GM23338 (cell line): ENCODE results near the gene ZNF106. TPM values are rescaled to one million over a fixed set of nuclear protein-coding genes. Genes with fewer than 3 reads are reported as not detected.

Experiments
- ATAC-seq: fragments of 200-7000 bp; cut with Tn5 transposase; 3 replicates; pipeline ENCODE4 v1.9.1; 2020
- DNase-seq: peaks from one replicate; pipeline ENCODE4 v3.0.0-alpha.2; 2015; ENCODE audit warnings: low spot score
- H2AFZ ChIP-seq: fragments of 200-600 bp; sonication (generic); 2 replicates; pipeline ENCODE4 v1.8.0; 2016; ENCODE audit warnings: antibody characterized with exemption, mild to moderate bottlenecking, moderate library complexity
- H3F3A ChIP-seq: fragments of 200-600 bp; sonication (generic); replicated peaks from 2 replicates; pipeline ENCODE4 v1.8.0; 2017; ENCODE audit warnings: antibody characterized with exemption, mixed run types, low read depth
- H3K27ac ChIP-seq: fragments of 200-600 bp; sonication (generic); 2 replicates; pipeline ENCODE4 v1.6.1; 2016; ENCODE audit warnings: low read depth
- H3K27me3 ChIP-seq: fragments of 200-600 bp; sonication (generic); 2 replicates; pipeline ENCODE4 v1.8.0; 2016; ENCODE audit warnings: mild to moderate bottlenecking, mixed run types, moderate library complexity; ENCODE audit not compliant: insufficient read depth
- H3K36me3 ChIP-seq: fragments of 200-600 bp; sonication (generic); 2 replicates; pipeline ENCODE4 v1.8.0; 2016; ENCODE audit warnings: mild to moderate bottlenecking; ENCODE audit not compliant: insufficient read depth
- H3K4me1 ChIP-seq: fragments of 200-600 bp; sonication (generic); 2 replicates; pipeline ENCODE4 v1.8.0; 2016; ENCODE audit warnings: mild to moderate bottlenecking, moderate library complexity; ENCODE audit not compliant: insufficient read depth
- H3K4me2 ChIP-seq: fragments of 200-600 bp; sonication (generic); 2 replicates; pipeline ENCODE4 v1.7.1; 2017; ENCODE audit warnings: mixed run types
- H3K4me3 ChIP-seq: fragments of 200-600 bp; sonication (generic); 2 replicates; pipeline ENCODE4 v1.6.1; 2016; ENCODE audit warnings: mixed run types
- H3K79me2 ChIP-seq: fragments of 200-600 bp; sonication (generic); replicated peaks from 2 replicates; pipeline ENCODE4 v1.8.0; 2017; ENCODE audit warnings: mild to moderate bottlenecking; ENCODE audit not compliant: insufficient read depth
- H3K9me2 ChIP-seq: fragments of 200-600 bp; sonication (generic); 2 replicates; pipeline ENCODE4 v1.8.0; 2017; ENCODE audit not compliant: insufficient read depth
- H4K20me1 ChIP-seq: fragments of 200-600 bp; sonication (generic); replicated peaks from 2 replicates; pipeline ENCODE4 v1.8.0; 2017; ENCODE audit warnings: mild to moderate bottlenecking; ENCODE audit not compliant: insufficient read depth
- H3K27ac Mint-ChIP-seq: 2 replicates; pipeline ENCODE4 v1.8.0; 2020; ENCODE audit warnings: inconsistent platforms, mild to moderate bottlenecking, moderate library complexity, mixed read lengths
- H3K27me3 Mint-ChIP-seq: 3 replicates; pipeline ENCODE4 v1.8.0; 2022; ENCODE audit warnings: low read depth, mild to moderate bottlenecking, moderate library complexity, mixed read lengths, inconsistent platforms; ENCODE audit not compliant: insufficient read depth, poor library complexity
- H3K36me3 Mint-ChIP-seq: 3 replicates; pipeline ENCODE4 v1.8.0; 2021; ENCODE audit warnings: low read depth, mild to moderate bottlenecking, inconsistent platforms, moderate library complexity, mixed read lengths
- H3K4me1 Mint-ChIP-seq: 3 replicates; pipeline ENCODE4 v1.8.0; 2020; ENCODE audit warnings: mild to moderate bottlenecking, inconsistent platforms, mixed read lengths
- H3K4me3 Mint-ChIP-seq: 3 replicates; pipeline ENCODE4 v1.8.0; 2021; ENCODE audit warnings: moderate library complexity, mild to moderate bottlenecking, inconsistent platforms, mixed read lengths
- H3K9me3 Mint-ChIP-seq: 3 replicates; pipeline ENCODE4 v1.8.0; 2020; ENCODE audit warnings: moderate library complexity, mild to moderate bottlenecking, inconsistent platforms, mixed read lengths
- EZH2 ChIP-seq: fragments of 200-600 bp; sonication (generic); IDR thresholded peaks from one replicate; pipeline ENCODE4 v1.8.0; 2017; ENCODE audit warnings: antibody characterized with exemption, mild to moderate bottlenecking, low read depth; ENCODE audit not compliant: unreplicated experiment
- POLR2AphosphoS5 ChIP-seq: IDR thresholded peaks from 2 replicates; pipeline ENCODE4 v1.6.1; 2016; ENCODE audit warnings: antibody characterized with exemption, low read depth
- ZNF114 ChIP-seq: fragments of 250-450 bp; sonication (Bioruptor Pico); IDR thresholded peaks from 2 replicates; pipeline ENCODE4 v1.5.0; 2020; ENCODE audit warnings: mild to moderate bottlenecking, moderate library complexity
- polyA plus RNA-seq: library from polyadenylated mRNA; unstranded; fragments of >200 nt; fragmentation: Nextera tagmentation; extraction: Ambion mirVana; gene quantifications from 2 replicates; pipeline ENCODE4 v1.2.1, GENCODE V29; 2016
- total RNA-seq: library from RNA; depleted of rRNA; stranded (reverse); fragments of >200 nt; shearing (Covaris generic); gene quantifications from 2 replicates; pipeline ENCODE4 v1.2.3, GENCODE V29; 2014
- TF ChIP-seq, protein P1 (sequence below): fragments of 250-450 bp; sonication (Bioruptor Pico); IDR thresholded peaks from 2 replicates; pipeline ENCODE4 v1.5.0; 2020; ENCODE audit warnings: mild to moderate bottlenecking, moderate library complexity
- TF ChIP-seq, protein P2 (sequence below): IDR thresholded peaks from one replicate; pipeline ENCODE4 v1.6.1; 2018; ENCODE audit warnings: antibody characterized with exemption; ENCODE audit not compliant: unreplicated experiment

Gene ZNF106
- total and polyA plus RNA-seq, 2 experiments from 2014 or later = 48.0 to 53.7 TPM

DNA sequence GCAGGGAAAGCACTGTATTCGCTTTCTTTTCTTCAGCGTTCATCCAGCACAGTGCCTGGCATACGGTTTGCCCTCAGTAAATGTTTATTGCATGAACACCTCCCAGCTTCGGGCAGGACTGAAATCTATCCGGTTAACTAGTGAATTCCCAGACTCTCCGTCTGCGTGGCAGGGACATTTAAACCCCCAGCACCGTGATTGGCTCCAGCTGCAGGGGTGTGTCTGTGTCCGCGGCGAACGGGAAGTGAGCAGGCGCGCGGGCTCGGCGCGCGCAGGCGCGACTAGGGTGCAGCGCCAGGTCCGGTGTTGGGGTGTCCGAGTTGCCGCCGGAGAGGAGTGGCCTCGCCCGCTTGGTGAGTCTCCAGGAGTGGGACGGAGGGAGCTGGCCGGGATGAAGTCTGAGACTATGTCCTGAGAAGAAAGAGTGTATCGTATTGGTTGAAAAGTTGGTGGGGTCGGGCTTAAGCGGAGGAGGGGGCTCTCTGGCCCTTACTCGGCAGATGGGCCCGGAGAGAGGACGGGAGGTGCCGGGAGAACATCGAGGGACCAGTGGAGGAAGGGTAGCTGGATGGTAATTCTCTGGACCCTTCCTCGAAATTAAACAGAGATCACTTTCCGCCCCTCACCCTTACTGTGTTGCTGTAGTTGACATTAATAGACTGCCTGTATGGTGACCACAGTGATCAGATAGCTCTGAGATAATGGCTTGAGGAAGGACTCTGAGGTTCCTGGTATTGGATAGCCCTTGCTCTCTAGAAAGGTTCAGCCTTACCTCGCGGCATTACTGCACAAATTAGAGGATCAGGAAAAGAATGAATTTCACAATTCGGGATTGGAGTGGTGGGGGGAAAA, 4.6 kb upstream of the ZNF106 start, which contains the start of gene SNAP23:
Gene SNAP23, plus strand, starts transcription at position 274 of the 852 bp plus-strand sequence. CDS start 16,213 bp downstream, outside the sequence.
- no peaks in the 10 kb centered on the region for H3K36me3 ChIP-seq
- peaks cover 49% of the 10 kb centered on the region for H3K79me2 ChIP-seq
- peak within 1 kb of the TSS; percentile 76 for H3K4me3 ChIP-seq
- TF ChIP-seq ZNF114 (no peak), POLR2AphosphoS5 (peak; percentile 89), EZH2 (no peak)
- TF ChIP-seq, protein P1, sequence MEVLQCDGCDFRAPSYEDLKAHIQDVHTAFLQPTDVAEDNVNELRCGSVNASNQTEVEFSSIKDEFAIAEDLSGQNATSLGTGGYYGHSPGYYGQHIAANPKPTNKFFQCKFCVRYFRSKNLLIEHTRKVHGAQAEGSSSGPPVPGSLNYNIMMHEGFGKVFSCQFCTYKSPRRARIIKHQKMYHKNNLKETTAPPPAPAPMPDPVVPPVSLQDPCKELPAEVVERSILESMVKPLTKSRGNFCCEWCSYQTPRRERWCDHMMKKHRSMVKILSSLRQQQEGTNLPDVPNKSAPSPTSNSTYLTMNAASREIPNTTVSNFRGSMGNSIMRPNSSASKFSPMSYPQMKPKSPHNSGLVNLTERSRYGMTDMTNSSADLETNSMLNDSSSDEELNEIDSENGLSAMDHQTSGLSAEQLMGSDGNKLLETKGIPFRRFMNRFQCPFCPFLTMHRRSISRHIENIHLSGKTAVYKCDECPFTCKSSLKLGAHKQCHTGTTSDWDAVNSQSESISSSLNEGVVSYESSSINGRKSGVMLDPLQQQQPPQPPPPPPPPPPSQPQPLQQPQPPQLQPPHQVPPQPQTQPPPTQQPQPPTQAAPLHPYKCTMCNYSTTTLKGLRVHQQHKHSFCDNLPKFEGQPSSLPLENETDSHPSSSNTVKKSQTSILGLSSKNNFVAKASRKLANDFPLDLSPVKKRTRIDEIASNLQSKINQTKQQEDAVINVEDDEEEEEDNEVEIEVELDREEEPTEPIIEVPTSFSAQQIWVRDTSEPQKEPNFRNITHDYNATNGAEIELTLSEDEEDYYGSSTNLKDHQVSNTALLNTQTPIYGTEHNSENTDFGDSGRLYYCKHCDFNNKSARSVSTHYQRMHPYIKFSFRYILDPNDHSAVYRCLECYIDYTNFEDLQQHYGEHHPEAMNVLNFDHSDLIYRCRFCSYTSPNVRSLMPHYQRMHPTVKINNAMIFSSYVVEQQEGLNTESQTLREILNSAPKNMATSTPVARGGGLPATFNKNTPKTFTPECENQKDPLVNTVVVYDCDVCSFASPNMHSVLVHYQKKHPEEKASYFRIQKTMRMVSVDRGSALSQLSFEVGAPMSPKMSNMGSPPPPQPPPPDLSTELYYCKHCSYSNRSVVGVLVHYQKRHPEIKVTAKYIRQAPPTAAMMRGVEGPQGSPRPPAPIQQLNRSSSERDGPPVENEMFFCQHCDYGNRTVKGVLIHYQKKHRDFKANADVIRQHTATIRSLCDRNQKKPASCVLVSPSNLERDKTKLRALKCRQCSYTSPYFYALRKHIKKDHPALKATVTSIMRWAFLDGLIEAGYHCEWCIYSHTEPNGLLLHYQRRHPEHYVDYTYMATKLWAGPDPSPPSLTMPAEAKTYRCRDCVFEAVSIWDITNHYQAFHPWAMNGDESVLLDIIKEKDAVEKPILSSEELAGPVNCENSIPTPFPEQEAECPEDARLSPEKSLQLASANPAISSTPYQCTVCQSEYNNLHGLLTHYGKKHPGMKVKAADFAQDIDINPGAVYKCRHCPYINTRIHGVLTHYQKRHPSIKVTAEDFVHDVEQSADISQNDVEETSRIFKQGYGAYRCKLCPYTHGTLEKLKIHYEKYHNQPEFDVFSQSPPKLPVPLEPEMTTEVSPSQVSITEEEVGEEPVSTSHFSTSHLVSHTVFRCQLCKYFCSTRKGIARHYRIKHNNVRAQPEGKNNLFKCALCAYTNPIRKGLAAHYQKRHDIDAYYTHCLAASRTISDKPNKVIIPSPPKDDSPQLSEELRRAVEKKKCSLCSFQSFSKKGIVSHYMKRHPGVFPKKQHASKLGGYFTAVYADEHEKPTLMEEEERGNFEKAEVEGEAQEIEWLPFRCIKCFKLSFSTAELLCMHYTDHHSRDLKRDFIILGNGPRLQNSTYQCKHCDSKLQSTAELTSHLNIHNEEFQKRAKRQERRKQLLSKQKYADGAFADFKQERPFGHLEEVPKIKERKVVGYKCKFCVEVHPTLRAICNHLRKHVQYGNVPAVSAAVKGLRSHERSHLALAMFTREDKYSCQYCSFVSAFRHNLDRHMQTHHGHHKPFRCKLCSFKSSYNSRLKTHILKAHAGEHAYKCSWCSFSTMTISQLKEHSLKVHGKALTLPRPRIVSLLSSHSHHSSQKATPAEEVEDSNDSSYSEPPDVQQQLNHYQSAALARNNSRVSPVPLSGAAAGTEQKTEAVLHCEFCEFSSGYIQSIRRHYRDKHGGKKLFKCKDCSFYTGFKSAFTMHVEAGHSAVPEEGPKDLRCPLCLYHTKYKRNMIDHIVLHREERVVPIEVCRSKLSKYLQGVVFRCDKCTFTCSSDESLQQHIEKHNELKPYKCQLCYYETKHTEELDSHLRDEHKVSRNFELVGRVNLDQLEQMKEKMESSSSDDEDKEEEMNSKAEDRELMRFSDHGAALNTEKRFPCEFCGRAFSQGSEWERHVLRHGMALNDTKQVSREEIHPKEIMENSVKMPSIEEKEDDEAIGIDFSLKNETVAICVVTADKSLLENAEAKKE (CRISPR knock-in tag) = no peak
- TF ChIP-seq, protein P2, sequence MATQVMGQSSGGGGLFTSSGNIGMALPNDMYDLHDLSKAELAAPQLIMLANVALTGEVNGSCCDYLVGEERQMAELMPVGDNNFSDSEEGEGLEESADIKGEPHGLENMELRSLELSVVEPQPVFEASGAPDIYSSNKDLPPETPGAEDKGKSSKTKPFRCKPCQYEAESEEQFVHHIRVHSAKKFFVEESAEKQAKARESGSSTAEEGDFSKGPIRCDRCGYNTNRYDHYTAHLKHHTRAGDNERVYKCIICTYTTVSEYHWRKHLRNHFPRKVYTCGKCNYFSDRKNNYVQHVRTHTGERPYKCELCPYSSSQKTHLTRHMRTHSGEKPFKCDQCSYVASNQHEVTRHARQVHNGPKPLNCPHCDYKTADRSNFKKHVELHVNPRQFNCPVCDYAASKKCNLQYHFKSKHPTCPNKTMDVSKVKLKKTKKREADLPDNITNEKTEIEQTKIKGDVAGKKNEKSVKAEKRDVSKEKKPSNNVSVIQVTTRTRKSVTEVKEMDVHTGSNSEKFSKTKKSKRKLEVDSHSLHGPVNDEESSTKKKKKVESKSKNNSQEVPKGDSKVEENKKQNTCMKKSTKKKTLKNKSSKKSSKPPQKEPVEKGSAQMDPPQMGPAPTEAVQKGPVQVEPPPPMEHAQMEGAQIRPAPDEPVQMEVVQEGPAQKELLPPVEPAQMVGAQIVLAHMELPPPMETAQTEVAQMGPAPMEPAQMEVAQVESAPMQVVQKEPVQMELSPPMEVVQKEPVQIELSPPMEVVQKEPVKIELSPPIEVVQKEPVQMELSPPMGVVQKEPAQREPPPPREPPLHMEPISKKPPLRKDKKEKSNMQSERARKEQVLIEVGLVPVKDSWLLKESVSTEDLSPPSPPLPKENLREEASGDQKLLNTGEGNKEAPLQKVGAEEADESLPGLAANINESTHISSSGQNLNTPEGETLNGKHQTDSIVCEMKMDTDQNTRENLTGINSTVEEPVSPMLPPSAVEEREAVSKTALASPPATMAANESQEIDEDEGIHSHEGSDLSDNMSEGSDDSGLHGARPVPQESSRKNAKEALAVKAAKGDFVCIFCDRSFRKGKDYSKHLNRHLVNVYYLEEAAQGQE = no peak
- peak; percentile 95 for DNase-seq
- no peaks in the 10 kb centered on the region for H3K27me3 ChIP-seq
- Mint-ChIP-seq H3K27me3 (peaks cover 17% of the 10 kb centered on the region), H3K4me1 (peaks cover 29% of the 10 kb centered on the region), H3K27ac (peak within 1 kb of the TSS; percentile 96), H3K4me3 (peak within 1 kb of the TSS; percentile 99), H3K9me3 (no peaks in the 10 kb centered on the region), H3K36me3 (peaks cover 8% of the 10 kb centered on the region; the same call in 1 of the 3 replicates)
- peak within 1 kb of the TSS; percentile 90; the same call in 1 of the 2 replicates for H2AFZ ChIP-seq
- peak; percentile 93 for ATAC-seq
- H4K20me1 ChIP-seq = peaks cover 6% of the 10 kb centered on the region; the same call in 1 of the 2 replicates
- H3K27ac ChIP-seq = peak within 1 kb of the TSS; percentile 89
- H3F3A ChIP-seq = no peaks in the 10 kb centered on the region
- peaks cover 42% of the 10 kb centered on the region for H3K4me1 ChIP-seq
- no peaks in the 10 kb centered on the region for H3K9me2 ChIP-seq
- H3K4me2 ChIP-seq = peak within 1 kb of the TSS; percentile 93
